Suppressor macrophage treated with lipopolysaccharide for 1 hour (primary cell): Measurements from ENCODE around the gene FXYD5.
"Not testable (repeated sequence)": the region's sequence is repeated elsewhere in the genome, so short reads cannot be mapped to it uniquely, and the experiment has no call there.

Experiments used
- DNase-seq, 3 donors: peaks; one replicate each; pipeline ENCODE4 v3.0.0-alpha.2; 2020 to 2022

The FXYD5 gene

DNA sequence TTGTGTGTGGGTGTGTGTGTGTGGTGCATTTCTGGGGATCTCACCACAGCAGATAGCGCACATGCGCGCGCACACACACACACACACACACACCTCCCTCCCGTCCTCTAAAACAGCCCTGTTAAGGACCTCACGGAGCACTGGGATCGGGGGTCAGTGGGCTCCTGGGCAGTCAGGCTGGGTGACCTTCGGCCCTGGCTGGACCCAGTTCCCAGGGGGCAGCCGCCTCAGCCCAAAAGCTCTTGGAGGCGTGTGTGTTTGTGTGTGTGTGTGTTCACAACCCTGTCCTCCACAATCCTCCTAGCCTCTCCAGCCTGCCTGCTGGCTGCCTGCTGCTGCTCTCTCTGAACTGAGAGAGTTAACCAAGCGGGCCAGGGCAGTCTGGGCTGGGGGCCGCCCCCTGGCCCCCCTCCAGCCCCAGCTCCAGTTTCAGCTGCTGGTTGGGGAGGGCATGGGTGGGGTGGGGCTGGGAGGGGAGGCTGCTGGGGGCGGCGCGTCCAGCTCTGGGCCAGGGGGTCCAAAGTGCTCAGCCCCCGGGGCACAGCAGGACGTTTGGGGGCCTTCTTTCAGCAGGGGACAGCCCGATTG is 16.1 kb upstream of the FXYD5 start, which contains the start of gene FXYD1:
Gene FXYD1, plus strand, starts transcription at position 520 of the 588 bp plus-strand sequence. CDS start 1,256 bp downstream, outside the sequence.
- no peak for DNase-seq

GRCh38 chr19:35140207-35140961 is 14.2 kb upstream of the FXYD5 start:
- no peak for DNase-seq

DNA sequence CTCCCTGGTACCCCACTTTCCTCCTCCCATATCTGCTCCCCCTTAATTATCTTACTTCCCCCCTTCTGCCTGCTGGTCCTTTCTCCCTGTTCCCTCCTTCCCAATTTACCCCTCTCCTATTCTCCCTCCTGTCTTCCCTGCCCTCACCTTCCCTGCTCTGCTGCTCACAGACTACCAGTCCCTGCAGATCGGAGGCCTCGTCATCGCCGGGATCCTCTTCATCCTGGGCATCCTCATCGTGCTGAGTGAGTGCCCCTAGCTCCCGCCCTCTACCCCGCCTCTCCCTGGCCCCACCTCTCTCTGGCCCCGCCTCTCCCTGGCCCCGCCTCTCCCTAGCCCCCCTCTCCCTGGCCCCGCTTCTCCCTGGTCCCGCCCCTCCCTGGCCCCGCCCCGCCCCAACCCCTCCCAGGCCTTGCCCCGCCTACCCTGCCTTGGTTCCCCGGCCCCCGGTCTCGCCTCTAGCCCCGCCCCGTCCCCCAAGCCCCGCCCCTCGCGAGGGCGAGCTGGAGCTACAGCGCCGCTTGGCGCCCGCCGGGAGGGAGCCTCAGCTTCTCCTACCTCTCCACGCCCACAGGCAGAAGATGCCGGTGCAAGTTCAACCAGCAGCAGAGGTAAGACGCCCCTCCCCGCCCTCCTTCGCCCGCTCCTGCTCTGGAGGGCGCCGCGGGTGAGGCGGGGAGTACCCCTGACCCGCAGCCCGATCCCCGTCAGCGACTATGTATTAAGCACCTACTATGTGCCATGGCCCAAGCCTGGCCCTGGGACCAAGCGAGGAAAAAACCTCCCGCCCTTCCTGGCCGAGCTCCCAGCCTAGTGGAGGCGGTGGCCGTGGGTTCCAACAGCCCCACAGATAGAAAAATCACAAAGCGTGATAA is 13.3 kb upstream of the FXYD5 start:
- DNase-seq: peak; percentile 87 to 98 (median 93)

GRCh38 chr19:35141837-35142605 is 12.5 kb upstream of the FXYD5 start:
- DNase-seq: peak in 2 of 3 donors; percentile 57 to 62

DNA sequence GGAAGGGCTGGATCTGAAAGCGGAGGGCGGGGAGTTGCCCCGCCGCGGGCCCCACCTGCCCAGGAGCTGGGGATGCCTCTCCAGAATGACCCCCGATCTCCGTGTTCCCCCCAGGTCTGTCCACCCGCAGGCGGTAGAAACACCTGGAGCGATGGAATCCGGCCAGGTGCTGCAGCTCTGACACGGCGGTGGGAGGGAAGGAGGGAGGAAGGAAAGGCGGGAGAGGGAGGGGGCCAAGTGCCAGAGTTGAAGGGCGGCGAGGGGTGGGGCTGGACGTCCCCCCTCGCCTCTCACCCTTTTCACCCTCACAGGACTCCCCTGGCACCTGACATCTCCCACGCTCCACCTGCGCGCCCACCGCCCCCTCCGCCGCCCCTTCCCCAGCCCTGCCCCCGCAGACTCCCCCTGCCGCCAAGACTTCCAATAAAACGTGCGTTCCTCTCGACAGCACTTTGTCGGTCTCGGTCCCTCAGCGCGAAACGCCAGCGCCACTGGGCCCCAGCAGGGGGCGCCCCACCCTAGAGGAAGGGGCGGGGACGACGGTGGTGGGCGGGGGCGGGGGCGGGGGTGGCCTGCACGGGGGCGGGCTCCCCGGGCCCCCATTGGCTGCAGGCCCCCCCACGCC is 11.8 kb upstream of the FXYD5 start:
- DNase-seq: peak; percentile 50 to 81 (median 64)

- no peak for DNase-seq
Observed at GRCh38 chr19:35143231-35143715, 11.3 kb upstream of the FXYD5 start, which contains the start of gene FXYD7. TSS of gene FXYD7 (plus strand) at chr19:35143255. CDS start at chr19:35143334, 79 bp downstream.

DNA sequence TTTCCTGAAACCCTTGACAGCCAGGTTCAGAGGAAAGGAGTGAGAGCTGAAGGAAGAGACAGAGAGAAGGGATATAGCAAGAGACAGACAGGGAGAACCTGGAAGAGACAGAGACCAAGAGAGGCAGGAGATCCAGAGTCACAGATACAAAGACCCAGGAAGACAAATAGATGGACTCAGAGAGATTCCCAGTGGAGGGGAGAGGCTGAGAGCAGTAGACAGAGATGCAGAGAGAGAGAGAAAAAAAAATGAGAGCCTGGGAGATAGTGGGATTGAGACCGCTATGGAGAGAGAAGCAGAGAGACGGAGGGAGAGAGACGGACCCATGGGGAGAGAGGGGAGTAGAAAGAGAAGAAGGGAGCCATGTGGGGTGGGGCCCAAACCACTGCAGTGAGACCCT is 10.7 kb upstream of the FXYD5 start:
- DNase-seq: no peak

- no peak for DNase-seq
Observed at GRCh38 chr19:35144259-35144599, 10.3 kb upstream of the FXYD5 start.

GRCh38 chr19:35144600-35145436 is 9.7 kb upstream of the FXYD5 start:
- no peak for DNase-seq

- DNase-seq: peak; percentile 40 to 43 (median 42)
Observed at GRCh38 chr19:35146746-35147459, 7.6 kb upstream of the FXYD5 start.

DNA sequence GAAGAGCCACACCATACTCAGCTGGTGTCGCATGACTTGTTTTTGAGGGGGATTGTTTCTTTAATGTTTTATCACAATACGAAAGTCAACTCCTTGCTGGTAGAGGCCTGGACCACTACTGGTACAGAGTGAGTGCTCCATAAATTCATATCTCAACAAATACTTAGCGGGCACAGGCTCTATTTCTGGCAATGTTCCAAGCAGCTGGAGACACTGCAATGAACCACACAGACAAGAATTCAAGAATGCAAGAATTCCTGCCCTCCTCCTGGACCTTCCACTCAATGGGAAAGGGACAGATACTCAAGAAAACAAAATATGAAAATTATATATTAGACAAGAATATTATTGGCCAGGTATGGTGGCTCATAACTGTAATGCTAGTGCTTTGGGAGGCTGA is 5.1 kb upstream of the FXYD5 start:
- no peak for DNase-seq

DNA sequence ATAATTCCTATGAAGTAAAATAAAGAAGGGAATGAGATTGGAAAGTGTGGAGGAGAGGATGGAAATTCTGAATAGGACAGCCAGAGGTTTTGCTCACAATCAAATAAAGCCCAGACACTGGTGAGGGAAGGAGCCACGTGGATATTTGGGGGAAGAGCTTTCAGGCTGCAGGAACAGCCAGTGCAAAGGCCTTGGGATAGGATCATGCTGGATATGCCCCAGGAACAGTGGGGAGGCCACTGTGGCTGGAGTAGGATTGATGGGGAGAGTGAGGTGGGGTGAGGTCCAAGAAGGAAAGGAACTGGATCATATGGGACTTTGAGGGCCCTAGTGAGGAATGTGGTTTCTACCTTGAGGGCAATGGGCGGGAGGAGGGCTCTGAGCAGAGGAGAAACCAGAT is 4.1 kb upstream of the FXYD5 start:
- DNase-seq: no peak

DNA sequence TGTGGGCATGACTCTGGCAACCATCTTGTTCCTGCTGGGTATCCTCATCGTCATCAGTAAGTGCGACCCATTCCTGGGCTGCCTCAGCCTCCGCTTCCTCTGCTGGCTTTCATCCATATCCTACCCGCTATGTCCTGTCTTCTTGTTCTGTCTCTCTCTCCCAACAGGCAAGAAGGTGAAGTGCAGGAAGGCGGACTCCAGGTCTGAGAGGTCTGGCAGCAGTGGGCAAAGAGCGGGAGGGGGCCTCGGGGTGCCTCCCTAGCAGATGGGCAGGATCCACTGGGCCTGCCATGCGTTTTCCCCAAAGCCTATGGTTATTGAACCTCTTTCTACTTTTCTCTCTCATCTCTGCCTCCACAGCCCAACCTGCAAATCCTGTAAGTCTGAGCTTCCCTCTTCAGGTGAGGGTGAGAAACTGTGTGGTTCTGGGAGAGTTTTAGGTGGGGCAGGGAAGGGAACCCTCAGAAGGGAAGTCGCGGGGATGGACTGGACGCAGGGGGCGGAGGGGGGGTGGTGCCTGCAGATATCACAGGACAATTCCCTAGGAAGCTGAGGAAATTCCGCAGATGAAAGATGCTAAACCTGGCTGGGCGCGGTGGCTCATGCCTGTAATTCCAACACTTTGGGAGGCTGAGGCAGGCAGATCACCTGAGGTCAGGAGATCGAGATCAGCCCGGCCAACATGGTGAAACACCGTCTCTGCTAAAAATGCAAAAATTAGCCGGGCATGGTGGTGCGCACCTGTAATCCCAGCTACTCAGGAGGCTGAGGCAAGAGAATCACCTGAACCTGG is 3.1 kb upstream of the FXYD5 start:
- DNase-seq: no peak

DNA sequence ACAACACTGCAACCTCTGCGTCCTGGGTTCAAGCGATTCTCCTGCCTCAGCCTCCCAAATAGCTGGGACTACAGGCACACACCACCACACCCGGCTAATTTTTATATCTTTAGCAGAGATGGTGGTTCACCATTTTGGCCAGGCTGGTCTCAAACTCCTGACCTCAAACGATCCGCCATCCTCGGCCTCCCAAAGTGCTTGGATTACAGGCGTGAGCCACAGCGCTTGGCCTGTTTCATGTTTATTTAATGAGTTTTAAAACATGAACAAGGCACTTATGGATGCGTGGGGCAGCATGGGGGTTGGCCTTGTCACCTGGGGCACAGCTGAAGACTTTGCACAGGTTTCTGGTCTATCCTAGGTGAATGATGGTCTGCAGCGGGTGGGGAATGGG is 1.4 kb upstream of the FXYD5 start:
- DNase-seq: not testable (repeated sequence)

- DNase-seq: peak; percentile 39 to 71 (median 43)
Observed at GRCh38 chr19:35153701-35154524, 622 bp upstream of the FXYD5 start.

DNA sequence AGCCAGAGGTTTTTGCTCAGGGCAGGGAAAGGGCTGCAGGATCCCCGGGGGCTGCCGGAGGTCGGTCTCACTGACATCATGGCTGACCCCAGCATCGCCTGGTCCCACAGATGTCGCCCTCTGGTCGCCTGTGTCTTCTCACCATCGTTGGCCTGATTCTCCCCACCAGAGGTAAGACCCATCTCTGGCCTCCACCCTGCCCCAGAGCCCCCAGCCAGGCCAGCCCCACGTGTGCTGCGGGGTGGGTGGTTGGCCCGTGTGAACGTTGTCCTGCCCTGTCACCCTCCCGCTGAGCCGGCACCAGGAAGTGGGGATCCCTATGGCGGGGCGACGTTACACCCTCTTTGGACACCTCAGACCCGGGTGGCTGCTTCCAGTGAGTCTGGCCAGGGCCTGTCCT is 906 bp downstream of the FXYD5 start:
- peak; percentile 41 to 61 (median 41) for DNase-seq

DNA sequence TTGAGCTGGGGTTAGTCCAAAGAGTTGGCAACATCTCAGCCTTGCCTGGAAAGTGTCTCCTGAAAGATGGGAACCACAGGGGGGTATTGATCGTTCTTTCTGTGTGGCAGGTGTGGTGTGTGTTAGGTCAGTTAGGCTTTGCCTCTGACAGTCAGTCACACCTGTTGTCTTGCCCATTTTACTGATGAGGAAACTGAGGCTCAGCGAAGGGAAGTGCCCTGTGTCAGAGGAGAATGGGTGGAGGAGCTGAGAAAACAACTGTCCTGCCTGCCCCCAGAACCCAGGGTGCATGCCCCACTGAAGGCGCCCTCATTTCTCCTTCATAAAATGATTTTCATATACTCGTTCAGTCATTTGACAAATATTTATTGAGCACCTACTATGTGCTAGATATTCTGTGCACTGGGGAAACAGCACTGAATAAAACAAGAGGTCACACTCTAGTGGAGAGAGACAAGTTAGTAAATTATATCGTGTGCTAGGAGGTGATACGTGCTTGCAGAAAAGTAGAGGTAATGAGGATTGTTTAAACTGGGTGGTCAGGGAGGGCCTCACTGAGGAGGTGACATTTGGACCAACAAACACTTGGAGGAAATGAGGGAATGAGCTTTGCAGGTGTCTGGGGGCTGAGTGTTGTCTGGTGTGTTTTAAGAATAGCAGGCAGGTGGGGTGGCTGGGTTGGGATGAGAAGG is 1.6 kb downstream of the FXYD5 start:
- DNase-seq: no peak

- no peak for DNase-seq
Observed at GRCh38 chr19:35156673-35157014, 2.1 kb downstream of the FXYD5 start.
